H9 (cell line): ENCODE measurements around the gene BEGAIN. TPM values are rescaled to one million over a fixed set of nuclear protein-coding genes. Genes with fewer than 3 reads are reported as not detected.

Experiments
- DNase-seq: peaks from one replicate; pipeline ENCODE4 v3.0.0-alpha.2; 2017
- H2AFZ ChIP-seq: one replicate; pipeline ENCODE4 v1.6.1; 2013; ENCODE audit warnings: mild to moderate bottlenecking, low read length, control low read depth, moderate library complexity
- H2AK5ac ChIP-seq: 2 replicates; pipeline ENCODE4 v1.6.1; 2013; ENCODE audit warnings: low read length, control low read depth, mixed read lengths; ENCODE audit not compliant: insufficient read length
- H2BK120ac ChIP-seq: one replicate; pipeline ENCODE4 v1.6.1; 2013; ENCODE audit warnings: low read depth, mild to moderate bottlenecking, low read length, control low read depth, inconsistent platforms; ENCODE audit not compliant: poor library complexity, severe bottlenecking
- H2BK12ac ChIP-seq: 2 replicates; pipeline ENCODE4 v1.6.1; 2013; ENCODE audit warnings: low read length, control low read depth, mixed read lengths, low read depth; ENCODE audit not compliant: insufficient read length
- H2BK15ac ChIP-seq: 2 replicates; pipeline ENCODE4 v1.6.1; 2013; ENCODE audit warnings: low read depth, low read length, control low read depth
- H2BK20ac ChIP-seq: one replicate; pipeline ENCODE4 v1.6.1; 2013; ENCODE audit warnings: low read depth, mild to moderate bottlenecking, low read length, control low read depth, inconsistent platforms; ENCODE audit not compliant: poor library complexity, severe bottlenecking
- H2BK5ac ChIP-seq: 2 replicates; pipeline ENCODE4 v1.6.1; 2013; ENCODE audit warnings: low read length, control low read depth, mixed read lengths; ENCODE audit not compliant: insufficient read length
- H3K14ac ChIP-seq: 2 replicates; pipeline ENCODE4 v1.6.1; 2013; ENCODE audit warnings: low read length, control low read depth; ENCODE audit not compliant: insufficient read depth
- H3K18ac ChIP-seq: 2 replicates; pipeline ENCODE4 v1.6.1; 2013; ENCODE audit warnings: low read depth, mild to moderate bottlenecking, mixed read lengths, low read length, control low read depth; ENCODE audit not compliant: insufficient read length
- H3K23ac ChIP-seq: 2 replicates; pipeline ENCODE4 v1.6.1; 2013; ENCODE audit warnings: low read length, control low read depth, mixed read lengths, low read depth; ENCODE audit not compliant: insufficient read length
- H3K23me2 ChIP-seq: 2 replicates; pipeline ENCODE4 v1.6.1; 2013; ENCODE audit warnings: low read depth, mild to moderate bottlenecking, mixed read lengths, low read length, control low read depth; ENCODE audit not compliant: insufficient read length, poor library complexity, severe bottlenecking
- H3K27ac ChIP-seq: 2 replicates; pipeline ENCODE4 v1.5.1; 2013; ENCODE audit warnings: low read length, control low read depth, mixed read lengths, low read depth; ENCODE audit not compliant: insufficient read length
- H3K27me3 ChIP-seq: 2 replicates; pipeline ENCODE4 v1.6.1; 2013; ENCODE audit warnings: low read length, control low read depth, inconsistent platforms; ENCODE audit not compliant: insufficient read depth
- H3K4ac ChIP-seq: 2 replicates; pipeline ENCODE4 v1.6.1; 2013; ENCODE audit warnings: low read depth, mild to moderate bottlenecking, control low read depth, inconsistent platforms, low read length, moderate library complexity
- H3K4me1 ChIP-seq: 2 replicates; pipeline ENCODE4 v1.6.1; 2013; ENCODE audit warnings: low read length, control low read depth, inconsistent platforms; ENCODE audit not compliant: insufficient read depth
- H3K4me2 ChIP-seq: 2 replicates; pipeline ENCODE4 v1.6.1; 2013; ENCODE audit warnings: low read length, control low read depth, mixed read lengths; ENCODE audit not compliant: insufficient read length, insufficient read depth
- H3K56ac ChIP-seq: 2 replicates; pipeline ENCODE4 v1.6.1; 2013; ENCODE audit warnings: low read depth, mild to moderate bottlenecking, mixed read lengths, low read length, control low read depth; ENCODE audit not compliant: insufficient read length
- H3K79me1 ChIP-seq: 2 replicates; pipeline ENCODE4 v1.6.1; 2013; ENCODE audit warnings: low read depth, mild to moderate bottlenecking, moderate library complexity, low read length, control low read depth, inconsistent platforms; ENCODE audit not compliant: insufficient read depth, poor library complexity, severe bottlenecking
- H3K79me2 ChIP-seq: 2 replicates; pipeline ENCODE4 v1.6.1; 2013; ENCODE audit warnings: low read length, control low read depth, inconsistent platforms; ENCODE audit not compliant: insufficient read depth
- H3K9ac ChIP-seq: 2 replicates; pipeline ENCODE4 v1.6.1; 2013; ENCODE audit warnings: low read length, control low read depth, mixed read lengths; ENCODE audit not compliant: insufficient read length; ENCODE audit errors: extremely low read depth
- H3K9me3 ChIP-seq: one replicate; pipeline ENCODE4 v1.6.1; 2013; ENCODE audit warnings: low read depth, low read length, inconsistent platforms; ENCODE audit not compliant: control insufficient read depth
- H3T11ph ChIP-seq: one replicate; pipeline ENCODE4 v1.6.1; 2013; ENCODE audit warnings: mild to moderate bottlenecking, low read length, control low read depth, inconsistent platforms
- H4K20me1 ChIP-seq: one replicate; pipeline ENCODE4 v1.6.1; 2013; ENCODE audit not compliant: control insufficient read depth, insufficient read length, insufficient read depth
- H4K5ac ChIP-seq: 2 replicates; pipeline ENCODE4 v1.6.1; 2013; ENCODE audit warnings: low read depth, mild to moderate bottlenecking, mixed read lengths, low read length, control low read depth; ENCODE audit not compliant: insufficient read length
- H4K8ac ChIP-seq: replicated peaks from 2 replicates; pipeline ENCODE4 v1.6.1; 2013; ENCODE audit warnings: low read length, control low read depth, mixed read lengths, low read depth; ENCODE audit not compliant: insufficient read length
- H4K91ac ChIP-seq: 2 replicates; pipeline ENCODE4 v1.6.1; 2013; ENCODE audit warnings: low read depth, mild to moderate bottlenecking, moderate library complexity, mixed read lengths, low read length, control low read depth; ENCODE audit not compliant: insufficient read length
- H3K27ac Mint-ChIP-seq, 3 experiments: 2 replicates in 2 of 3; 3 replicates in 1 of 3; pipeline ENCODE4 v1.8.0; 2020 to 2021; ENCODE audit warnings: mixed read lengths in 3 of 3, mild to moderate bottlenecking in 1 of 3, moderate library complexity in 1 of 3
- H3K27me3 Mint-ChIP-seq: 2 replicates; pipeline ENCODE4 v1.8.0; 2021; ENCODE audit warnings: low read depth, mild to moderate bottlenecking, moderate library complexity, mixed read lengths
- H3K36me3 Mint-ChIP-seq, 3 experiments: 2 replicates in 2 of 3; 3 replicates in 1 of 3; pipeline ENCODE4 v1.8.0; 2020 to 2021; ENCODE audit warnings: low read depth in 3 of 3, mixed read lengths in 3 of 3; ENCODE audit not compliant: insufficient read depth in 1 of 3
- H3K4me1 Mint-ChIP-seq, 2 experiments: 2 replicates each; pipeline ENCODE4 v1.8.0; 2020; ENCODE audit warnings: mixed read lengths in 2 of 2
- H3K4me3 Mint-ChIP-seq, 2 experiments: 2 replicates in 1 of 2; 3 replicates in 1 of 2; pipeline ENCODE4 v1.8.0; 2020 to 2021; ENCODE audit warnings: mild to moderate bottlenecking in 2 of 2, mixed read lengths in 2 of 2, moderate library complexity in 1 of 2
- H3K9me3 Mint-ChIP-seq, 2 experiments: 2 replicates in 1 of 2; 3 replicates in 1 of 2; pipeline ENCODE4 v1.8.0; 2020; ENCODE audit warnings: mild to moderate bottlenecking in 2 of 2, mixed read lengths in 2 of 2, moderate library complexity in 1 of 2
- WGBS: extraction: QIAGEN DNeasy Blood & Tissue Kit; methylation state at CpG from one replicate; pipeline ENCODE4 v1.1.7; 2013; ENCODE audit warnings: missing lambda C conversion rate, low lambda C conversion rate, mixed read lengths; ENCODE audit not compliant: insufficient read length; ENCODE audit errors: extremely low coverage; 5-methylcytosine and 5-hydroxymethylcytosine counted together
- total RNA-seq: library from RNA; stranded (reverse); gene quantifications from 2 replicates; pipeline ENCODE4 v1.2.1, GENCODE V29; 2021
- TF ChIP-seq, protein P1 (sequence below): fragments of 200-600 bp; sonication (generic); conservative IDR thresholded peaks from 3 replicates; pipeline ENCODE4 v1.8.0; 2021; ENCODE audit warnings: antibody characterized with exemption, mild to moderate bottlenecking

The BEGAIN gene
- total RNA-seq, 1 experiment from 2014 or later = 2.6 TPM

DNA sequence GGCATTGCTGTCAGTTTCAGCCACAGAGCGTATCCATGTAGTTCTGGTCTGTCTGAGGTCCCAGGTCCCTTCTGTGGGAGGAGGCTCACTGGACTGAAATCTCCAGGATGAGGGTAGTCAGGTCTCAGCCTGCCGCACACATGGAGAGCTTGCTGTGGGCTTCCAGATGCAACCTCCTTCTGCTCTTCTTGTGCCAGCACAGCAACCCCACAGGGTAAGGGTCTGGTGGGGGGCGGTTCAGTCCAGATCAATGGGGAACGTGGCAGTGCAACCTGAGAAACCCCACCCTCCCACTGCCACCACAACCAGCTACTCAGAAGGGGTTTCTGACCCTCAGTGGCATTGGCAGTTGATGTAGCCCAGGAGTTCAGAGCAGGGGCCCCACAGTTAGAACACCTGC lies 61.2 kb downstream of the BEGAIN start:
- no peaks in the 10 kb centered on the region for H3K23me2 ChIP-seq
- H3K9me3 ChIP-seq = no peaks in the 10 kb centered on the region
- H3K56ac ChIP-seq = no peak overlapping the region
- no peak overlapping the region for H3K4ac ChIP-seq
- no peak overlapping the region for H3K27ac ChIP-seq
- H4K91ac ChIP-seq = no peak overlapping the region
- H3K9ac ChIP-seq = no peak overlapping the region
- H3T11ph ChIP-seq = no peak overlapping the region
- no peak for DNase-seq
- H4K8ac ChIP-seq = no peak overlapping the region
- Mint-ChIP-seq H3K4me3 (no peak overlapping the region), H3K27me3 (no peaks in the 10 kb centered on the region), H3K9me3 (no peaks in the 10 kb centered on the region), H3K27ac (no peak overlapping the region; a peak in 1 of 7 replicates), H3K4me1 (peaks cover 8 to 9% of the 10 kb centered on the region in 2 experiments; a peak in 3 of 4 replicates), H3K36me3 (no peaks in the 10 kb centered on the region)
- H3K27me3 ChIP-seq = no peaks in the 10 kb centered on the region
- no peak overlapping the region for H2BK5ac ChIP-seq
- H2AFZ ChIP-seq = no peak overlapping the region
- H2BK15ac ChIP-seq = no peak overlapping the region
- H3K4me2 ChIP-seq = no peak overlapping the region
- no peaks in the 10 kb centered on the region for H3K79me2 ChIP-seq
- H4K20me1 ChIP-seq = peaks cover 3% of the 10 kb centered on the region
- H3K14ac ChIP-seq = no peak overlapping the region
- H3K4me1 ChIP-seq = no peaks in the 10 kb centered on the region
- no peak overlapping the region for H2BK120ac ChIP-seq
- no peak overlapping the region for H3K18ac ChIP-seq
- TF ChIP-seq, protein P1, sequence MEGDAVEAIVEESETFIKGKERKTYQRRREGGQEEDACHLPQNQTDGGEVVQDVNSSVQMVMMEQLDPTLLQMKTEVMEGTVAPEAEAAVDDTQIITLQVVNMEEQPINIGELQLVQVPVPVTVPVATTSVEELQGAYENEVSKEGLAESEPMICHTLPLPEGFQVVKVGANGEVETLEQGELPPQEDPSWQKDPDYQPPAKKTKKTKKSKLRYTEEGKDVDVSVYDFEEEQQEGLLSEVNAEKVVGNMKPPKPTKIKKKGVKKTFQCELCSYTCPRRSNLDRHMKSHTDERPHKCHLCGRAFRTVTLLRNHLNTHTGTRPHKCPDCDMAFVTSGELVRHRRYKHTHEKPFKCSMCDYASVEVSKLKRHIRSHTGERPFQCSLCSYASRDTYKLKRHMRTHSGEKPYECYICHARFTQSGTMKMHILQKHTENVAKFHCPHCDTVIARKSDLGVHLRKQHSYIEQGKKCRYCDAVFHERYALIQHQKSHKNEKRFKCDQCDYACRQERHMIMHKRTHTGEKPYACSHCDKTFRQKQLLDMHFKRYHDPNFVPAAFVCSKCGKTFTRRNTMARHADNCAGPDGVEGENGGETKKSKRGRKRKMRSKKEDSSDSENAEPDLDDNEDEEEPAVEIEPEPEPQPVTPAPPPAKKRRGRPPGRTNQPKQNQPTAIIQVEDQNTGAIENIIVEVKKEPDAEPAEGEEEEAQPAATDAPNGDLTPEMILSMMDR = no peak
- no peaks in the 10 kb centered on the region for H3K79me1 ChIP-seq
- no peak overlapping the region for H3K23ac ChIP-seq
- H2AK5ac ChIP-seq = no peak overlapping the region
- no CpG with 5 or more reads among the region's 4 CpGs for WGBS
- no peak overlapping the region for H2BK12ac ChIP-seq
- H2BK20ac ChIP-seq = no peak overlapping the region
- H4K5ac ChIP-seq = no peak overlapping the region
